Measurements from ENCODE around the gene JPT1.

DNA sequence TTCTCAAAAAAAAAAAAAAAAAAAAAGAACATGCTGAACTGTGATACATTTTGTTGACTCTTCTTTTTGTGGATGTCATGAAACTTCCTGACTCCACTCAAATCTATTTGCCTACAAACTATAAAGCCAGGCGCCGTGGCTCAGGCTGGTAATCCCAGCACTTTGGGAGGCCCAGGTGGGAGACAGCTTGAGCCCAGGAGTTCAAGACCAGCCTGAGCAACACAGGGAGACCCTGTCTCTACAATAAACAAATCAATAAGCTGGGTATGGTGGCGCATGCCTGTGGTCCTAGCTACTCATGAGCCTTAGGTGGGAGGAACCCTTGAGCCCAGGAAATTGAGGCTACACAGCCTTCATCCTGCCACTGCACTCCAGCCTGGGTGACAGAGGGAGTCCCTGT lies 21.3 kb downstream of the JPT1 start:
- TF ChIP-seq, protein P1, sequence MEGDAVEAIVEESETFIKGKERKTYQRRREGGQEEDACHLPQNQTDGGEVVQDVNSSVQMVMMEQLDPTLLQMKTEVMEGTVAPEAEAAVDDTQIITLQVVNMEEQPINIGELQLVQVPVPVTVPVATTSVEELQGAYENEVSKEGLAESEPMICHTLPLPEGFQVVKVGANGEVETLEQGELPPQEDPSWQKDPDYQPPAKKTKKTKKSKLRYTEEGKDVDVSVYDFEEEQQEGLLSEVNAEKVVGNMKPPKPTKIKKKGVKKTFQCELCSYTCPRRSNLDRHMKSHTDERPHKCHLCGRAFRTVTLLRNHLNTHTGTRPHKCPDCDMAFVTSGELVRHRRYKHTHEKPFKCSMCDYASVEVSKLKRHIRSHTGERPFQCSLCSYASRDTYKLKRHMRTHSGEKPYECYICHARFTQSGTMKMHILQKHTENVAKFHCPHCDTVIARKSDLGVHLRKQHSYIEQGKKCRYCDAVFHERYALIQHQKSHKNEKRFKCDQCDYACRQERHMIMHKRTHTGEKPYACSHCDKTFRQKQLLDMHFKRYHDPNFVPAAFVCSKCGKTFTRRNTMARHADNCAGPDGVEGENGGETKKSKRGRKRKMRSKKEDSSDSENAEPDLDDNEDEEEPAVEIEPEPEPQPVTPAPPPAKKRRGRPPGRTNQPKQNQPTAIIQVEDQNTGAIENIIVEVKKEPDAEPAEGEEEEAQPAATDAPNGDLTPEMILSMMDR (IDR thresholded peaks at IDR 0.05): no peak
- no peak for TF ChIP-seq EP300 (IDR thresholded peaks at IDR 0.05)

Measured in stomach (tissue), 4 donors.